ENCODE data around the gene EPC2. TPM values are rescaled to one million over a fixed set of nuclear protein-coding genes. Genes with fewer than 3 reads are reported as not detected.
"Not testable (repeated sequence)": the region's sequence is repeated elsewhere in the genome, so short reads cannot be mapped to it uniquely, and the experiment has no call there.

The EPC2 gene
- total and polyA plus RNA-seq, 2 donors (not counting 1 experiment from before 2014, with no cell fraction given) = 18.0 to 72.3 TPM

GRCh38 chr2:148660999-148661398 is 16.4 kb downstream of the EPC2 start:
- TF ChIP-seq CTCF (IDR thresholded peaks at IDR 0.05) (no peak), EZH2 (IDR thresholded peaks at IDR 0.05; ENCODE audit: borderline replicate concordance, insufficient read depth, low read depth, low read length, poor library complexity, severe bottlenecking) (no peak)
- no peak overlapping the region for H2AFZ ChIP-seq (ENCODE audit: insufficient read depth, low read depth, low read length, poor library complexity, severe bottlenecking)
- intact Hi-C loops (cut with micrococcal nuclease) = loop anchor here (2.0 kb wide), 1 partner anchor 16 kb away; no protein-coding TSS in a partner anchor
- H3K9me3 ChIP-seq (ENCODE audit: control extremely low read depth in 1 of 3, control insufficient read depth in 2 of 3, insufficient read depth in 1 of 3, low read length in 2 of 3) = no peaks in the 10 kb centered on the region
- ATAC-seq (ENCODE audit: low read depth) (no peak), DNase-seq (no peak)
- no peaks in the 10 kb centered on the region for H3K27me3 Mint-ChIP-seq
- CTCF ChIA-PET = interaction anchor here (1.2 kb wide), 1 partner anchor 16 kb away, joined by 5 read pairs; no protein-coding TSS in a partner anchor
- peak overlapping the region; percentile 5 for H3K4me2 ChIP-seq (replicated peaks; ENCODE audit: low read depth, low read length, poor library complexity, severe bottlenecking)
- H3K9ac ChIP-seq (ENCODE audit: low read length) = no peak overlapping the region
- H3K4me3 ChIP-seq (ENCODE audit: control extremely low read depth in 1 of 5, extremely low read depth in 1 of 5, insufficient read depth in 1 of 5, low read depth in 2 of 5, low read length in 4 of 5) = no peak overlapping the region
- H3K9me3 Mint-ChIP-seq (ENCODE audit: insufficient read depth) = no peaks in the 10 kb centered on the region
- H3K27ac ChIP-seq (ENCODE audit: low read length in 2 of 2) = no peak overlapping the region
- POLR2A ChIA-PET = no interaction called here
- H3K4me1 Mint-ChIP-seq = peaks cover 66% of the 10 kb centered on the region
- H4K20me1 ChIP-seq (ENCODE audit: control insufficient read depth, insufficient read depth, low read length, poor library complexity, severe bottlenecking) = peaks cover 72% of the 10 kb centered on the region
- H3K4me1 ChIP-seq (ENCODE audit: control insufficient read depth in 2 of 2, insufficient read depth in 2 of 2, low read length in 2 of 2) = peaks cover 24 to 57% of the 10 kb centered on the region in 2 donors
- no peaks in the 10 kb centered on the region for H3K36me3 ChIP-seq (replicated peaks in 1 of 2; ENCODE audit: control extremely low read depth in 1 of 2, control insufficient read depth in 1 of 2, extremely low read depth in 1 of 2, insufficient read depth in 2 of 2, low read length in 1 of 2)
- H3K4me3 Mint-ChIP-seq = no peak overlapping the region
- no peak overlapping the region for H3K27ac Mint-ChIP-seq
- H3K79me2 ChIP-seq (ENCODE audit: control insufficient read depth, insufficient read depth, low read length) = peaks cover 94% of the 10 kb centered on the region
- H3K27me3 ChIP-seq (replicated peaks in 1 of 4; ENCODE audit: control extremely low read depth in 1 of 4, control insufficient read depth in 3 of 4, insufficient read depth in 4 of 4, low read length in 3 of 4) = no peaks in the 10 kb centered on the region

- H3K27ac ChIP-seq (ENCODE audit: low read length in 2 of 2); H3K9me3 Mint-ChIP-seq (ENCODE audit: insufficient read depth); H3K9ac ChIP-seq (ENCODE audit: low read length); CTCF ChIA-PET; H3K27ac Mint-ChIP-seq; H3K36me3 ChIP-seq (replicated peaks in 1 of 2; ENCODE audit: control extremely low read depth in 1 of 2, control insufficient read depth in 1 of 2, extremely low read depth in 1 of 2, insufficient read depth in 2 of 2, low read length in 1 of 2); H3K4me3 Mint-ChIP-seq; H2AFZ ChIP-seq (ENCODE audit: insufficient read depth, low read depth, low read length, poor library complexity, severe bottlenecking); H3K27me3 Mint-ChIP-seq; H3K27me3 ChIP-seq (replicated peaks in 1 of 4; ENCODE audit: control extremely low read depth in 1 of 4, control insufficient read depth in 3 of 4, insufficient read depth in 4 of 4, low read length in 3 of 4); H3K4me3 ChIP-seq (ENCODE audit: control extremely low read depth in 1 of 5, extremely low read depth in 1 of 5, insufficient read depth in 1 of 5, low read depth in 2 of 5, low read length in 4 of 5); ATAC-seq (ENCODE audit: low read depth); H3K9me3 ChIP-seq (ENCODE audit: control extremely low read depth in 1 of 3, control insufficient read depth in 2 of 3, insufficient read depth in 1 of 3, low read length in 2 of 3); DNase-seq; intact Hi-C loops (cut with micrococcal nuclease); POLR2A ChIA-PET; H3K4me2 ChIP-seq (replicated peaks; ENCODE audit: low read depth, low read length, poor library complexity, severe bottlenecking): not testable (repeated sequence)
- Histone ChIP-seq H3K79me2 (ENCODE audit: control insufficient read depth, insufficient read depth, low read length) (peaks cover 94% of the 10 kb centered on the region), H3K4me1 (ENCODE audit: control insufficient read depth in 2 of 2, insufficient read depth in 2 of 2, low read length in 2 of 2) (peaks cover 28 to 55% of the 10 kb centered on the region in 2 donors), H4K20me1 (ENCODE audit: control insufficient read depth, insufficient read depth, low read length, poor library complexity, severe bottlenecking) (peaks cover 71% of the 10 kb centered on the region)
- peaks cover 66% of the 10 kb centered on the region for H3K4me1 Mint-ChIP-seq
- WGBS (ENCODE audit: insufficient coverage) = no CpG with 5 or more reads among the region's 8 CpGs
Measured at GRCh38 chr2:148662332-148662731, 17.8 kb downstream of the EPC2 start.
